GM23338 (cell line): ENCODE results near the gene C11orf71. TPM values are rescaled to one million over a fixed set of nuclear protein-coding genes. Genes with fewer than 3 reads are reported as not detected.

Experiments
- ATAC-seq: fragments of 200-7000 bp; cut with Tn5 transposase; 3 replicates; pipeline ENCODE4 v1.9.1; 2020
- DNase-seq: peaks from one replicate; pipeline ENCODE4 v3.0.0-alpha.2; 2015; ENCODE audit warnings: low spot score
- H2AFZ ChIP-seq: fragments of 200-600 bp; sonication (generic); 2 replicates; pipeline ENCODE4 v1.8.0; 2016; ENCODE audit warnings: antibody characterized with exemption, mild to moderate bottlenecking, moderate library complexity
- H3F3A ChIP-seq: fragments of 200-600 bp; sonication (generic); replicated peaks from 2 replicates; pipeline ENCODE4 v1.8.0; 2017; ENCODE audit warnings: antibody characterized with exemption, mixed run types, low read depth
- H3K27ac ChIP-seq: fragments of 200-600 bp; sonication (generic); 2 replicates; pipeline ENCODE4 v1.6.1; 2016; ENCODE audit warnings: low read depth
- H3K27me3 ChIP-seq: fragments of 200-600 bp; sonication (generic); 2 replicates; pipeline ENCODE4 v1.8.0; 2016; ENCODE audit warnings: mild to moderate bottlenecking, mixed run types, moderate library complexity; ENCODE audit not compliant: insufficient read depth
- H3K36me3 ChIP-seq: fragments of 200-600 bp; sonication (generic); 2 replicates; pipeline ENCODE4 v1.8.0; 2016; ENCODE audit warnings: mild to moderate bottlenecking; ENCODE audit not compliant: insufficient read depth
- H3K4me1 ChIP-seq: fragments of 200-600 bp; sonication (generic); 2 replicates; pipeline ENCODE4 v1.8.0; 2016; ENCODE audit warnings: mild to moderate bottlenecking, moderate library complexity; ENCODE audit not compliant: insufficient read depth
- H3K4me2 ChIP-seq: fragments of 200-600 bp; sonication (generic); 2 replicates; pipeline ENCODE4 v1.7.1; 2017; ENCODE audit warnings: mixed run types
- H3K4me3 ChIP-seq: fragments of 200-600 bp; sonication (generic); 2 replicates; pipeline ENCODE4 v1.6.1; 2016; ENCODE audit warnings: mixed run types
- H3K79me2 ChIP-seq: fragments of 200-600 bp; sonication (generic); replicated peaks from 2 replicates; pipeline ENCODE4 v1.8.0; 2017; ENCODE audit warnings: mild to moderate bottlenecking; ENCODE audit not compliant: insufficient read depth
- H3K9me2 ChIP-seq: fragments of 200-600 bp; sonication (generic); 2 replicates; pipeline ENCODE4 v1.8.0; 2017; ENCODE audit not compliant: insufficient read depth
- H4K20me1 ChIP-seq: fragments of 200-600 bp; sonication (generic); replicated peaks from 2 replicates; pipeline ENCODE4 v1.8.0; 2017; ENCODE audit warnings: mild to moderate bottlenecking; ENCODE audit not compliant: insufficient read depth
- H3K27ac Mint-ChIP-seq: 2 replicates; pipeline ENCODE4 v1.8.0; 2020; ENCODE audit warnings: inconsistent platforms, mild to moderate bottlenecking, moderate library complexity, mixed read lengths
- H3K27me3 Mint-ChIP-seq: 3 replicates; pipeline ENCODE4 v1.8.0; 2022; ENCODE audit warnings: low read depth, mild to moderate bottlenecking, moderate library complexity, mixed read lengths, inconsistent platforms; ENCODE audit not compliant: insufficient read depth, poor library complexity
- H3K36me3 Mint-ChIP-seq: 3 replicates; pipeline ENCODE4 v1.8.0; 2021; ENCODE audit warnings: low read depth, mild to moderate bottlenecking, inconsistent platforms, moderate library complexity, mixed read lengths
- H3K4me1 Mint-ChIP-seq: 3 replicates; pipeline ENCODE4 v1.8.0; 2020; ENCODE audit warnings: mild to moderate bottlenecking, inconsistent platforms, mixed read lengths
- H3K4me3 Mint-ChIP-seq: 3 replicates; pipeline ENCODE4 v1.8.0; 2021; ENCODE audit warnings: moderate library complexity, mild to moderate bottlenecking, inconsistent platforms, mixed read lengths
- H3K9me3 Mint-ChIP-seq: 3 replicates; pipeline ENCODE4 v1.8.0; 2020; ENCODE audit warnings: moderate library complexity, mild to moderate bottlenecking, inconsistent platforms, mixed read lengths
- CREB1 ChIP-seq: fragments of 250-450 bp; sonication (Bioruptor Pico); IDR thresholded peaks from 2 replicates; pipeline ENCODE4 v1.5.0; 2020; ENCODE audit warnings: low read depth, mild to moderate bottlenecking, moderate library complexity
- CTCF ChIP-seq, 2 experiments: fragments of 200-600 bp in 1 of 2; sonication (generic) in 1 of 2; conservative IDR thresholded peaks; 2 replicates each; pipeline versions ENCODE4 v1.5.1 to v1.6.1; 2016 to 2017; ENCODE audit warnings: antibody characterized with exemption in 2 of 2, low read depth in 2 of 2, mild to moderate bottlenecking in 2 of 2, moderate library complexity in 1 of 2
- JUNB ChIP-seq: IDR thresholded peaks from one replicate; pipeline ENCODE4 v1.6.1; 2016; ENCODE audit warnings: antibody characterized with exemption; ENCODE audit not compliant: unreplicated experiment
- ZNF114 ChIP-seq: fragments of 250-450 bp; sonication (Bioruptor Pico); IDR thresholded peaks from 2 replicates; pipeline ENCODE4 v1.5.0; 2020; ENCODE audit warnings: mild to moderate bottlenecking, moderate library complexity
- ZNF331 ChIP-seq: fragments of 250-450 bp; sonication (Bioruptor Pico); IDR thresholded peaks from 2 replicates; pipeline ENCODE4 v1.5.0; 2020; ENCODE audit warnings: low read depth, mild to moderate bottlenecking, moderate library complexity
- ZNF462 ChIP-seq: fragments of 250-450 bp; sonication (Bioruptor Pico); IDR thresholded peaks from 2 replicates; pipeline ENCODE4 v1.5.0; 2020; ENCODE audit warnings: mild to moderate bottlenecking, moderate library complexity
- polyA plus RNA-seq: library from polyadenylated mRNA; unstranded; fragments of >200 nt; fragmentation: Nextera tagmentation; extraction: Ambion mirVana; gene quantifications from 2 replicates; pipeline ENCODE4 v1.2.1, GENCODE V29; 2016
- total RNA-seq: library from RNA; depleted of rRNA; stranded (reverse); fragments of >200 nt; shearing (Covaris generic); gene quantifications from 2 replicates; pipeline ENCODE4 v1.2.3, GENCODE V29; 2014

Gene C11orf71
- total and polyA plus RNA-seq, 2 experiments from 2014 or later: 5.8 to 8.7 TPM

DNA sequence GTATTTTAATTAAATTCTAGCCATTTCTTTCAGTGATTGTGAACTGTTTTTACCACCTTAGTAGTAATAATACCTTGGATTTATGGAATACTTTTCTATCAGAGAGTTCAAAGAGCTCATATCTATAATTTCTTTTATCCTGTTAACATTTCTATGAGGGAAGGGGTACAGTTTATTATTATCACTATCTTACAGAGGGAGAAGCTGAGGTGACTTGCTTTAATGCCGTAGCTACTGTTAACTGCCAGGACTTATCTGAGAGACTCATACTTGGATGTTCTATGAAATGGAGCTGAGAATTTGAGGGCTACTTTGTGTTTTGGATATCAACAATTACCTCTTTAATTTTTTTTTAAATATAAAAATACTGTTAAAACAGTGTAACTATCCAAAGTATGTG, 42.2 kb upstream of the C11orf71 start (continued):
- TF ChIP-seq JUNB (no peak), ZNF114 (CRISPR knock-in tag) (no peak)

- H3K4me1 ChIP-seq: peaks cover 35% of the 10 kb centered on the region
- H4K20me1 ChIP-seq: peaks cover 18% of the 10 kb centered on the region
- Mint-ChIP-seq H3K27me3 (no peaks in the 10 kb centered on the region), H3K27ac (peak overlapping the region; percentile 74), H3K9me3 (no peaks in the 10 kb centered on the region; the same call in 2 of the 3 replicates), H3K36me3 (peaks cover 48% of the 10 kb centered on the region), H3K4me1 (peaks cover 50% of the 10 kb centered on the region), H3K4me3 (peak overlapping the region; percentile 67; the same call in 1 of the 3 replicates)
- no peak overlapping the region for H2AFZ ChIP-seq
- DNase-seq (no peak), ATAC-seq (no peak)
- peaks cover 5% of the 10 kb centered on the region; the same call in 1 of the 2 replicates for H3F3A ChIP-seq
- TF ChIP-seq ZNF331: no peak
- no peak for TF ChIP-seq CTCF (conservative IDR thresholded peaks at IDR 0.05; ENCODE audit: low read depth in 2 of 2)
- no peak for TF ChIP-seq CREB1 (CRISPR knock-in tag)
- TF ChIP-seq ZNF462 (CRISPR knock-in tag): no peak
- H3K9me2 ChIP-seq: no peaks in the 10 kb centered on the region
- peak overlapping the region; percentile 72; the same call in 1 of the 2 replicates for H3K4me3 ChIP-seq
- H3K79me2 ChIP-seq: peaks cover 76% of the 10 kb centered on the region
- peaks cover 6% of the 10 kb centered on the region; the same call in 1 of the 2 replicates for H3K36me3 ChIP-seq
- no peaks in the 10 kb centered on the region for H3K27me3 ChIP-seq
- no peak overlapping the region for H3K27ac ChIP-seq
- H3K4me2 ChIP-seq: peak overlapping the region; percentile 87
Observed at GRCh38 chr11:114441921-114442320, 41.6 kb upstream of the C11orf71 start.
